B cell (primary cell): Measurements from ENCODE around the gene MRRF. TPM values are rescaled to one million over a fixed set of nuclear protein-coding genes. Genes with fewer than 3 reads are reported as not detected.

ENCODE experiments used
- ATAC-seq: fragments of 200-7000 bp; cut with Tn5 transposase; one replicate; pipeline ENCODE4 v1.10.0; 2021; ENCODE audit warnings: low read depth, mild to moderate bottlenecking, moderate number of reproducible peaks, moderate library complexity
- CTCF ChIA-PET: fragments of 350-600 bp; sonication (Branson Sonifier 250); formaldehyde crosslinking; loops from one replicate; lab custom pipeline; 2021; ENCODE audit warnings: antibody characterized with exemption, inconsistent platforms; lab: Charles Lee
- POLR2A ChIA-PET: fragments of 350-600 bp; sonication (Branson Sonifier 250); formaldehyde crosslinking; loops from one replicate; lab custom pipeline; 2021; ENCODE audit warnings: antibody characterized with exemption; lab: Charles Lee
- DNase-seq: peaks from one replicate; pipeline ENCODE4 v3.0.0; 2013
- H2AFZ ChIP-seq: 2 replicates; pipeline ENCODE4 v1.6.1; 2012; ENCODE audit warnings: mild to moderate bottlenecking, low read depth, low read length; ENCODE audit not compliant: insufficient read depth, poor library complexity, severe bottlenecking
- H3K27ac ChIP-seq, 2 donors: 1 replicate in 1 of 2; 2 replicates in 1 of 2; pipeline ENCODE4 v1.5.1; 2012 to 2013; ENCODE audit warnings: low read length in 2 of 2, mild to moderate bottlenecking in 2 of 2, moderate library complexity in 1 of 2
- H3K27me3 ChIP-seq, 4 experiments: fragments of 200-600 bp in 1 of 4; sonication (generic) in 1 of 4; replicated peaks in 1 of 4; 1 replicate in 2 of 4; 2 replicates in 2 of 4; pipeline versions ENCODE4 v1.6.1 to v1.7.0; 2013 to 2016; ENCODE audit warnings: low read length in 3 of 4, mild to moderate bottlenecking in 2 of 4, mixed read lengths in 1 of 4, moderate library complexity in 1 of 4; ENCODE audit not compliant: insufficient read depth in 4 of 4, control insufficient read depth in 3 of 4; ENCODE audit errors: control extremely low read depth in 1 of 4
- H3K36me3 ChIP-seq, 2 experiments: replicated peaks in 1 of 2; 1 replicate in 1 of 2; 2 replicates in 1 of 2; pipeline versions ENCODE4 v1.6.1 to v1.7.1; 2013; ENCODE audit warnings: low read length in 1 of 2; ENCODE audit not compliant: insufficient read depth in 2 of 2, control insufficient read depth in 1 of 2; ENCODE audit errors: control extremely low read depth in 1 of 2, extremely low read depth in 1 of 2
- H3K4me1 ChIP-seq, 2 donors: fragments of 200-600 bp in 1 of 2; sonication (generic) in 1 of 2; 1 replicate in 1 of 2; 2 replicates in 1 of 2; pipeline versions ENCODE4 v1.5.1 to v1.6.1; 2013 to 2017; ENCODE audit warnings: low read length in 2 of 2; ENCODE audit not compliant: control insufficient read depth in 2 of 2, insufficient read depth in 2 of 2
- H3K4me2 ChIP-seq: replicated peaks from 2 replicates; pipeline ENCODE3; 2012; ENCODE audit warnings: mild to moderate bottlenecking, low read depth, low read length; ENCODE audit not compliant: poor library complexity, severe bottlenecking
- H3K4me3 ChIP-seq, 5 experiments: fragments of 200-600 bp in 1 of 5; sonication (generic) in 1 of 5; 1 replicate in 3 of 5; 2 replicates in 2 of 5; pipeline versions ENCODE4 v1.5.1 to v1.7.0; 2011 to 2016; ENCODE audit warnings: low read length in 4 of 5, mild to moderate bottlenecking in 4 of 5, low read depth in 2 of 5, control low read depth in 1 of 5, moderate library complexity in 1 of 5; ENCODE audit not compliant: insufficient read depth in 1 of 5; ENCODE audit errors: control extremely low read depth in 1 of 5, extremely low read depth in 1 of 5
- H3K79me2 ChIP-seq: fragments of 200-600 bp; sonication (generic); one replicate; pipeline ENCODE4 v1.6.0; 2016; ENCODE audit warnings: low read length; ENCODE audit not compliant: control insufficient read depth, insufficient read depth
- H3K9ac ChIP-seq: fragments of 200-600 bp; sonication (generic); 2 replicates; pipeline ENCODE4 v1.6.1; 2017; ENCODE audit warnings: mild to moderate bottlenecking, low read length, moderate library complexity
- H3K9me3 ChIP-seq, 3 donors: one replicate each; pipeline versions ENCODE4 v1.6.1 to v1.7.1; 2013; ENCODE audit warnings: low read length in 2 of 3; ENCODE audit not compliant: control insufficient read depth in 2 of 3, insufficient read depth in 1 of 3; ENCODE audit errors: control extremely low read depth in 1 of 3
- H4K20me1 ChIP-seq: 2 replicates; pipeline ENCODE4 v1.6.0; 2012; ENCODE audit warnings: mild to moderate bottlenecking, low read length; ENCODE audit not compliant: insufficient read depth, control insufficient read depth, poor library complexity, severe bottlenecking
- H3K27ac Mint-ChIP-seq: one replicate; pipeline ENCODE4 v1.8.0; 2021; ENCODE audit warnings: mixed read lengths
- H3K27me3 Mint-ChIP-seq: one replicate; pipeline ENCODE4 v1.8.0; 2021; ENCODE audit warnings: mixed read lengths
- H3K4me1 Mint-ChIP-seq: one replicate; pipeline ENCODE4 v1.8.0; 2021; ENCODE audit warnings: mixed read lengths
- H3K4me3 Mint-ChIP-seq: one replicate; pipeline ENCODE4 v1.8.0; 2021; ENCODE audit warnings: mixed read lengths
- H3K9me3 Mint-ChIP-seq: one replicate; pipeline ENCODE4 v1.8.0; 2022; ENCODE audit warnings: mixed read lengths; ENCODE audit not compliant: insufficient read depth
- EZH2 ChIP-seq: IDR thresholded peaks from 2 replicates; pipeline ENCODE4 v1.6.1; 2012; ENCODE audit warnings: borderline replicate concordance, low read depth, mild to moderate bottlenecking, moderate library complexity, low read length; ENCODE audit not compliant: insufficient read depth, poor library complexity, severe bottlenecking
- WGBS: methylation state at CpG from one replicate; pipeline ENCODE4 v1.1.5; 2013; ENCODE audit warnings: missing lambda C conversion rate; ENCODE audit not compliant: insufficient coverage; 5-methylcytosine and 5-hydroxymethylcytosine counted together
- intact Hi-C: fragments of 100-400 bp; cut with micrococcal nuclease; formaldehyde crosslinking; loops from one replicate; pipeline ENCODE4 v1.10.0; 2022
- polyA plus RNA-seq: library from polyadenylated mRNA; depleted of rRNA; stranded (reverse); fragments of >200 nt; gene quantifications from 2 replicates; pipeline ENCODE4 v1.2.3, GENCODE V29; 2012
- total RNA-seq, 2 donors: library from RNA; stranded (reverse); fragments of 120-200 nt in 1 of 2; gene quantifications; 1 replicate in 1 of 2; 2 replicates in 1 of 2; pipeline versions ENCODE4 v1.2.3 to v1.2.4, GENCODE V29; 2013 to 2022
- TF ChIP-seq, protein P1 (sequence below): fragments of 200-600 bp; IDR thresholded peaks from one replicate; pipeline ENCODE4 v1.8.0; 2022; ENCODE audit warnings: antibody characterized with exemption, mild to moderate bottlenecking

MRRF gene
- total and polyA plus RNA-seq, 2 donors (not counting 1 experiment from before 2014, with no cell fraction given), result 38.6 to 44.9 TPM

DNA sequence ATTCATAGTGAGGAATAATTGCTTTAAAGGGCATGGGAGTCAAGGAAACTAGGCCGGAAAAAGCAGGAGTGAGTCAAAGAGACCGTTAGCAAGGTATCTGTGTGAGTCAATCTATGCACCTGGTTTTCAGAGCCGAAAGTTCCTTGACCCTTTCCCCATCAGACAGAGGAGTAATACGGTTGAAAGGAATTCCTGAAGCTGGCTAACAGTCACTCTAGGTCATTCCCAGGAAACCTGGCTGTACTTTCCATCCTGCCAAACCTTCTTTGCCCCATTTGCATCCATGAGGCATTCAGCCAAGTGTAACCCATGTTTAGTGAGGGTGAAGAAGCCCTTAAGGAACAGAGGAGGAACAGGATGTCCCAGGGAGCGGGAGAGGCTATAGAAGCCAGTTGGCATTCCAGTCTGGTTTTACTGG is 16.2 kb upstream of the MRRF start:
- Histone ChIP-seq H3K4me3 (no peak overlapping the region), H3K27ac (no peak overlapping the region), H3K36me3 (peaks cover 17 to 82% of the 10 kb centered on the region in 2 experiments), H3K27me3 (no peaks in the 10 kb centered on the region), H3K4me2 (no peak overlapping the region), H3K9ac (no peak overlapping the region), H3K79me2 (no peaks in the 10 kb centered on the region), H3K9me3 (no peaks in the 10 kb centered on the region), H2AFZ (no peak overlapping the region), H3K4me1 (no peaks in the 10 kb centered on the region), H4K20me1 (peaks cover 7% of the 10 kb centered on the region)
- Mint-ChIP-seq H3K9me3 (no peaks in the 10 kb centered on the region), H3K27ac (no peak overlapping the region), H3K4me3 (no peak overlapping the region), H3K4me1 (no peaks in the 10 kb centered on the region), H3K27me3 (no peaks in the 10 kb centered on the region)
- POLR2A ChIA-PET, result no interaction called here
- TF ChIP-seq EZH2, result no peak
- TF ChIP-seq, protein P1, sequence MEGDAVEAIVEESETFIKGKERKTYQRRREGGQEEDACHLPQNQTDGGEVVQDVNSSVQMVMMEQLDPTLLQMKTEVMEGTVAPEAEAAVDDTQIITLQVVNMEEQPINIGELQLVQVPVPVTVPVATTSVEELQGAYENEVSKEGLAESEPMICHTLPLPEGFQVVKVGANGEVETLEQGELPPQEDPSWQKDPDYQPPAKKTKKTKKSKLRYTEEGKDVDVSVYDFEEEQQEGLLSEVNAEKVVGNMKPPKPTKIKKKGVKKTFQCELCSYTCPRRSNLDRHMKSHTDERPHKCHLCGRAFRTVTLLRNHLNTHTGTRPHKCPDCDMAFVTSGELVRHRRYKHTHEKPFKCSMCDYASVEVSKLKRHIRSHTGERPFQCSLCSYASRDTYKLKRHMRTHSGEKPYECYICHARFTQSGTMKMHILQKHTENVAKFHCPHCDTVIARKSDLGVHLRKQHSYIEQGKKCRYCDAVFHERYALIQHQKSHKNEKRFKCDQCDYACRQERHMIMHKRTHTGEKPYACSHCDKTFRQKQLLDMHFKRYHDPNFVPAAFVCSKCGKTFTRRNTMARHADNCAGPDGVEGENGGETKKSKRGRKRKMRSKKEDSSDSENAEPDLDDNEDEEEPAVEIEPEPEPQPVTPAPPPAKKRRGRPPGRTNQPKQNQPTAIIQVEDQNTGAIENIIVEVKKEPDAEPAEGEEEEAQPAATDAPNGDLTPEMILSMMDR, result no peak
- CTCF ChIA-PET, result no interaction called here
- intact Hi-C loops, result no loop called here
- DNase-seq, result no peak
- 96% methylated on average over 3 of the region's 5 CpGs for WGBS
- no peak for ATAC-seq

GRCh38 chr9:122251351-122251750 is 13.3 kb upstream of the MRRF start:
- no peaks in the 10 kb centered on the region for H3K27me3 ChIP-seq
- ATAC-seq (no peak), DNase-seq (no peak)
- Mint-ChIP-seq H3K27me3 (no peaks in the 10 kb centered on the region), H3K4me3 (no peak overlapping the region), H3K27ac (no peak overlapping the region), H3K4me1 (peaks cover 2% of the 10 kb centered on the region), H3K9me3 (no peaks in the 10 kb centered on the region)
- H3K4me1 ChIP-seq, result no peaks in the 10 kb centered on the region
- intact Hi-C loops, result no loop called here
- H4K20me1 ChIP-seq, result peaks cover 7% of the 10 kb centered on the region
- no peak overlapping the region for H3K4me2 ChIP-seq
- no peak for TF ChIP-seq EZH2
- TF ChIP-seq, protein P1, result no peak
- POLR2A ChIA-PET, result no interaction called here
- no peak overlapping the region for H3K27ac ChIP-seq
- no peaks in the 10 kb centered on the region for H3K9me3 ChIP-seq
- no peak overlapping the region for H3K9ac ChIP-seq
- CTCF ChIA-PET, result no interaction called here
- H3K4me3 ChIP-seq, result no peak overlapping the region
- H3K79me2 ChIP-seq, result peaks cover 6% of the 10 kb centered on the region
- H3K36me3 ChIP-seq, result peaks cover 7 to 75% of the 10 kb centered on the region in 2 experiments
- no peak overlapping the region for H2AFZ ChIP-seq
- 92% methylated on average over 1 of the region's 2 CpGs for WGBS
